ENCODE measurements around the gene SQSTM1. TPM values are rescaled to one million over a fixed set of nuclear protein-coding genes. Genes with fewer than 3 reads are reported as not detected.
"Not testable (repeated sequence)": the region's sequence is repeated elsewhere in the genome, so short reads cannot be mapped to it uniquely, and the experiment has no call there.

SQSTM1 gene
- polyA plus RNA-seq, 1 of the 3 experiments (the other 2 are of a cell fraction): 181 TPM

GRCh38 chr5:179833056-179833708, 12.5 kb downstream of the SQSTM1 start:
- ChIA-PET CTCF (interaction anchor here (1.4 kb wide), 1 partner anchor 31 kb away, joined by 4 read pairs; no protein-coding TSS in a partner anchor), POLR2A (interaction anchor here (0.6 to 1.1 kb wide), 2 partner anchors 8 to 45 kb away, joined by 3 to 4 read pairs; no protein-coding TSS in a partner anchor)
- peaks cover 47% of the 10 kb centered on the region for H4K20me1 ChIP-seq (ENCODE audit: insufficient read depth)
- no peaks in the 10 kb centered on the region; a peak in 1 of 4 replicates for H3K4me1 ChIP-seq (ENCODE audit: control insufficient read depth in 1 of 2, insufficient read depth in 2 of 2, low read depth in 1 of 2, low read length in 1 of 2)
- no peak overlapping the region for H3K4me2 ChIP-seq
- H3K9ac ChIP-seq: no peak overlapping the region
- H3K36me3 ChIP-seq (replicated peaks in 1 of 2; ENCODE audit: control insufficient read depth in 1 of 2, insufficient read depth in 2 of 2, low read length in 1 of 2): peaks cover 69 to 77% of the 10 kb centered on the region in 2 experiments
- peaks cover 27% of the 10 kb centered on the region for H3K79me2 ChIP-seq (ENCODE audit: insufficient read depth)
- H3K9me2 ChIP-seq: no peaks in the 10 kb centered on the region
- H3K4me3 ChIP-seq (ENCODE audit: low read depth in 2 of 2, low read length in 1 of 2): no peak overlapping the region
- H2AFZ ChIP-seq (ENCODE audit: low read depth): no peak overlapping the region
- peaks cover 56% of the 10 kb centered on the region for H3F3A ChIP-seq (replicated peaks; ENCODE audit: insufficient read depth)
- H3K27ac ChIP-seq (ENCODE audit: low read depth in 2 of 2, low read length in 1 of 2): no peak overlapping the region
- TF ChIP-seq NFIC (IDR thresholded peaks at IDR 0.05; ENCODE audit: borderline replicate concordance): no peak
- no peak for TF ChIP-seq USF1 (IDR thresholded peaks at IDR 0.05; ENCODE audit: borderline replicate concordance, low read depth)
- TF ChIP-seq MAX (IDR thresholded peaks at IDR 0.05; ENCODE audit: low read depth): no peak
- DNase-seq: no peak
- H3K27me3 ChIP-seq (ENCODE audit: insufficient read depth): no peaks in the 10 kb centered on the region
- H3K9me3 ChIP-seq: no peaks in the 10 kb centered on the region
- 87% methylated on average over 16 of the region's 23 CpGs for WGBS (ENCODE audit: low lambda C conversion rate)

- POLR2A ChIA-PET: no interaction called here
- Histone ChIP-seq H3K27me3 (ENCODE audit: insufficient read depth) (no peaks in the 10 kb centered on the region), H3K9ac (no peak overlapping the region), H3K4me1 (ENCODE audit: control insufficient read depth in 1 of 2, insufficient read depth in 2 of 2, low read depth in 1 of 2, low read length in 1 of 2) (no peaks in the 10 kb centered on the region; a peak in 1 of 4 replicates), H3K4me2 (no peak overlapping the region), H3K4me3 (ENCODE audit: low read depth in 2 of 2, low read length in 1 of 2) (no peak overlapping the region), H3K36me3 (replicated peaks in 1 of 2; ENCODE audit: control insufficient read depth in 1 of 2, insufficient read depth in 2 of 2, low read length in 1 of 2) (peaks cover 66 to 72% of the 10 kb centered on the region in 2 experiments), H3F3A (replicated peaks; ENCODE audit: insufficient read depth) (peaks cover 52% of the 10 kb centered on the region), H4K20me1 (ENCODE audit: insufficient read depth) (peaks cover 44% of the 10 kb centered on the region), H3K9me3 (no peaks in the 10 kb centered on the region), H3K9me2 (no peaks in the 10 kb centered on the region), H3K27ac (ENCODE audit: low read depth in 2 of 2, low read length in 1 of 2) (no peak overlapping the region), H2AFZ (ENCODE audit: low read depth) (no peak overlapping the region), H3K79me2 (ENCODE audit: insufficient read depth) (peaks cover 22% of the 10 kb centered on the region)
- WGBS (ENCODE audit: low lambda C conversion rate): 100% methylated on average over 2 of the region's 3 CpGs
- TF ChIP-seq EP300 (IDR thresholded peaks at IDR 0.05; ENCODE audit: borderline replicate concordance in 1 of 2, low read depth in 1 of 2, low read length in 1 of 2) (no peak), TEAD4 (IDR thresholded peaks at IDR 0.05; ENCODE audit: borderline replicate concordance, insufficient read depth) (no peak), JUND (IDR thresholded peaks at IDR 0.05) (no peak), RFX5 (IDR thresholded peaks at IDR 0.05; ENCODE audit: low read length) (no peak), NRF1 (IDR thresholded peaks at IDR 0.05; ENCODE audit: low read depth, low read length) (no peak)
- DNase-seq: no peak
- CTCF ChIA-PET: no interaction called here
These were observed 13.0 kb downstream of the SQSTM1 start for GRCh38 chr5:179833709-179834070.

- Histone ChIP-seq H3K27ac (ENCODE audit: low read depth in 2 of 2, low read length in 1 of 2) (no peak overlapping the region), H3F3A (replicated peaks; ENCODE audit: insufficient read depth) (peaks cover 52% of the 10 kb centered on the region), H3K9ac (no peak overlapping the region), H3K27me3 (ENCODE audit: insufficient read depth) (no peaks in the 10 kb centered on the region), H3K79me2 (ENCODE audit: insufficient read depth) (peaks cover 17% of the 10 kb centered on the region), H4K20me1 (ENCODE audit: insufficient read depth) (peaks cover 44% of the 10 kb centered on the region), H3K4me2 (no peak overlapping the region), H2AFZ (ENCODE audit: low read depth) (no peak overlapping the region), H3K4me3 (ENCODE audit: low read depth in 2 of 2, low read length in 1 of 2) (no peak overlapping the region), H3K4me1 (ENCODE audit: control insufficient read depth in 1 of 2, insufficient read depth in 2 of 2, low read depth in 1 of 2, low read length in 1 of 2) (no peaks in the 10 kb centered on the region; a peak in 1 of 4 replicates), H3K36me3 (replicated peaks in 1 of 2; ENCODE audit: control insufficient read depth in 1 of 2, insufficient read depth in 2 of 2, low read length in 1 of 2) (peaks cover 61 to 67% of the 10 kb centered on the region in 2 experiments), H3K9me3 (no peaks in the 10 kb centered on the region), H3K9me2 (no peaks in the 10 kb centered on the region)
- 94% methylated on average over 8 of the region's 8 CpGs for WGBS (ENCODE audit: low lambda C conversion rate)
- DNase-seq: no peak
- CTCF ChIA-PET: no interaction called here
- POLR2A ChIA-PET: no interaction called here
- no peak for TF ChIP-seq MAX (IDR thresholded peaks at IDR 0.05; ENCODE audit: low read depth)
- no peak for TF ChIP-seq NFIC (IDR thresholded peaks at IDR 0.05; ENCODE audit: borderline replicate concordance)
- no peak for TF ChIP-seq YY1 (IDR thresholded peaks at IDR 0.05; ENCODE audit: low read depth)
- no peak for TF ChIP-seq POLR2AphosphoS5 (IDR thresholded peaks at IDR 0.05; ENCODE audit: low read depth, low read length)
- TF ChIP-seq GABPA (IDR thresholded peaks at IDR 0.05; ENCODE audit: low read depth): no peak
- no peak for TF ChIP-seq FOXJ3 (CRISPR knock-in tag; IDR thresholded peaks at IDR 0.05)
- no peak for TF ChIP-seq SIN3A (IDR thresholded peaks at IDR 0.05; ENCODE audit: borderline replicate concordance, low read depth, low read length)
These were observed 13.4 kb downstream of the SQSTM1 start for GRCh38 chr5:179834120-179834519.

- POLR2A ChIA-PET; H3K4me2 ChIP-seq; H2AFZ ChIP-seq (ENCODE audit: low read depth); DNase-seq; H3K79me2 ChIP-seq (ENCODE audit: insufficient read depth); H3K4me1 ChIP-seq (ENCODE audit: control insufficient read depth in 1 of 2, insufficient read depth in 2 of 2, low read depth in 1 of 2, low read length in 1 of 2); H3K27ac ChIP-seq (ENCODE audit: low read depth in 2 of 2, low read length in 1 of 2); CTCF ChIA-PET; H3K9me2 ChIP-seq; H3K27me3 ChIP-seq (ENCODE audit: insufficient read depth); H3K9ac ChIP-seq; H3K4me3 ChIP-seq (ENCODE audit: low read depth in 2 of 2, low read length in 1 of 2); H3K9me3 ChIP-seq: not testable (repeated sequence)
- Histone ChIP-seq H3K36me3 (replicated peaks in 1 of 2; ENCODE audit: control insufficient read depth in 1 of 2, insufficient read depth in 2 of 2, low read length in 1 of 2) (peaks cover 54 to 60% of the 10 kb centered on the region in 2 experiments), H4K20me1 (ENCODE audit: insufficient read depth) (peaks cover 43% of the 10 kb centered on the region), H3F3A (replicated peaks; ENCODE audit: insufficient read depth) (peaks cover 50% of the 10 kb centered on the region)
- WGBS (ENCODE audit: low lambda C conversion rate): 60% methylated on average over 4 of the region's 28 CpGs
These were observed 14.2 kb downstream of the SQSTM1 start for GRCh38 chr5:179834871-179835270.

All from SK-N-SH (cell line).